T-helper 9 cell (primary cell): Measurements from ENCODE around the gene SKA3.
"Not testable (repeated sequence)": the region's sequence is repeated elsewhere in the genome, so short reads cannot be mapped to it uniquely, and the experiment has no call there.

ENCODE experiments used
- DNase-seq: peaks from one replicate; pipeline ENCODE4 v3.0.0-alpha.2; 2020
- total RNA-seq, 2 donors: gene quantifications; one replicate each; lab custom pipeline; 2026; lab: John Stamatoyannopoulos, UW

SKA3 gene
- 0.24 to 0.35 reads per million in 2 donors for total RNA-seq

DNA sequence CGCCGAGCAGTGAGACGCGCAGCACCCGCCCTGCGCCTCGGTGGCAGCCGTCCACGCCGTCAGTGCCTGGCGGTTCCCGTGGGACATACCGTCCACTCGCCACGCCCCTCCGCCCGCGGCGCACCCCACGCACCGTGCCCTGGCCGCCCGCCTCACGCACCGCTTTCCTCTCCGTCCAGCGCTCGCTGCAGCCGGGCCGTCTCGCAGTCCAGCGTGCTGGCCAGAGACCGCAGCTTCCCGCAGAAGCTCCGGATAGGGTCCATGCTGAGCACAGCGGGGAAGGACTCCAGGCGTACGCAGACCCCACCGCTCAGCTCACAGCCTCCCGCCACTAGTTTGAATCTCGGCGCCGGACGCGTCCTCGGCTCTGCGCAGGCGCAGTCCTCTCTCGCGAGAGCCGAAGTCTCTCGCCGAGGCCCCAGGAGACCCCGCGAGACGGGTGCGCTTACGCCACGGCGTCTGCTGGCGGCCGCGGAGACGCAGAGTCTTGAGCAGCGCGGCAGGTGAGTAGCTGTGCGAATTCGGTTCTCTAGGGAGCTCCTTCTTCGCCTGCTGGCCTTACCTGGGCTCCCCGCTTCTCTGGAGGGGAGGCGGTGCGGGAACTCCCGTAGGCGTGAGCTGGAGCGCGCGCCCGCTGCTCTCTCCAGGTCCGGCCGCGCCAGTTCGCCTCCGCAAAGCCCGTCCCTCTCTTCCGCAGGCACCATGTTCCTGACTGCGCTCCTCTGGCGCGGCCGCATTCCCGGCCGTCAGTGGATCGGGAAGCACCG, at the start of gene SKA3, which contains the start of gene MRPL57:
Gene SKA3 (minus strand): TSS at position 338 of the 767 bp plus-strand sequence. CDS start 75 bp downstream, at position 263.
Gene MRPL57 (plus strand): TSS at position 444 of the 767 bp plus-strand sequence. CDS start 259 bp downstream, at position 703.
- DNase-seq: peak; percentile 89

DNA sequence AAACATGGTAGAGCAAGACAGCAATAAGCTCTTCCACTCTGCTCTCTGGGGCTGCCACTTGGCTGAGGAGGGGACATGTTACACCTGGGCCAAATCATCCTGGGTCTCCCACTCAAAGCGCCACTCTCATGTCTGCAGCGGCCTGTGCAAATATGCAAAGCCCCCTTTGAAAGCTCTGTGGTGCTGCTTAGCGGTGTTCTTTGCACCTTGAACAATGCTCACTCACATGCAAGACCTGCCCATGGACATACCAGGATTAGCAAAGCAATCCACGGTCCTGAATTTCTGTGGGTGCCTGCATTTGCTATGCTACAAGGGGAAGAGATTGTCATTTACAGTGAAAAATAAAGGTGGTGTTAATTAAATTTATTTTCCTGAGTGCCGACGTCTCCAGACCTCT, 48.7 kb upstream of the SKA3 start:
- no peak for DNase-seq

DNA sequence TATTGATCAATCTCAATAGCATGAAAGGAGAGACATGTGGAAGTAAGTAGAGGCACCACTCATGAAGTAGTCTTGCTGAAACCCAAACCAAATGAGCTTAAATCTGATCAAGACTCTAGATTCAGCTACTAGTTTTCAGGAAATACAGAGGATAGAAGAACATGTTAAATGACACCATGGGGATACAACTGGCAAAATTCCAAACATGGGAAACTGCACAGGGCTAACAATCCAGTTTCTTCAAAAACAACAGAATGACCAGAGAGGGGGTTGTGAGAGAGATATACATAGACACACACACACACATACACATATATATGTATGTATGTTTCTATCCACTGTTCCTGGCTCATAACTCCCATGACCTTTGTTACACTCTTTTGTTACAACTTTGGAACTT, 44.9 kb upstream of the SKA3 start:
- DNase-seq: no peak

DNA sequence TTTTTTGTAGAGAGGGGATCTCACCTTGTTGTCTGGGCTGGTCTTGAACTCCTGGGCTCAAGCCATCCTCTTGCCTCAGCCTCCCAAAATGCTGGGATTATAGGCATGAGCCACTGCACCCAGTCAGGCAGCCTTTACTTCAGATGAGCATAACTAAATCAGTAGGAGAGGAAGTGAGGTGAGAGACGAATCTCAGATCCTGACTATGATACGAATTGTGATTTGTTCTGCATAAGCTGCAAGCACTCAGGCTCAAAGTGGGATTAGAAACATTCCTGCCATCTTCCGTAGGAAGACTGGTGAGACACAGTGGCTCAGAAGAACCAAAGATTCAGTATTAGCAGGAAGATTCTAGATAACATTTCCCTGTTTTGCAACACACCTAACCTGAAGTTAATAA, 43.4 kb upstream of the SKA3 start:
- DNase-seq: not testable (repeated sequence)

DNA sequence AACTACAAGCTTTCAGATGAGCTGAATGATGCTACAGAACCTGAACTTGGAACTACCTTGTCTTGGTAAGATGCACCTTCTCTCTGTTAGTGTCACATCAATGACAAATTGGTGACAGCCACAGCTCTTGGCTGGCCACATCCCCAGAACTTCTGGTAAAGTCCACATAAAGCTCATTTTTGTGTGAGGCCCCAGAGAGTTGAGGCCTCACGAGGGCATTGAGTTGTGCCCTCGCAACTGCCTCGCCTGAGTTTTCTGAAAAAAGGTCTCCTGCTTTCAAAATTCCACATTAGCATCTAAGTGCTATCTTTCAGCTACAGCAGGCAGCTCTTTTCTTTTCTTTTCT, 42.7 kb upstream of the SKA3 start:
- DNase-seq: no peak

DNA sequence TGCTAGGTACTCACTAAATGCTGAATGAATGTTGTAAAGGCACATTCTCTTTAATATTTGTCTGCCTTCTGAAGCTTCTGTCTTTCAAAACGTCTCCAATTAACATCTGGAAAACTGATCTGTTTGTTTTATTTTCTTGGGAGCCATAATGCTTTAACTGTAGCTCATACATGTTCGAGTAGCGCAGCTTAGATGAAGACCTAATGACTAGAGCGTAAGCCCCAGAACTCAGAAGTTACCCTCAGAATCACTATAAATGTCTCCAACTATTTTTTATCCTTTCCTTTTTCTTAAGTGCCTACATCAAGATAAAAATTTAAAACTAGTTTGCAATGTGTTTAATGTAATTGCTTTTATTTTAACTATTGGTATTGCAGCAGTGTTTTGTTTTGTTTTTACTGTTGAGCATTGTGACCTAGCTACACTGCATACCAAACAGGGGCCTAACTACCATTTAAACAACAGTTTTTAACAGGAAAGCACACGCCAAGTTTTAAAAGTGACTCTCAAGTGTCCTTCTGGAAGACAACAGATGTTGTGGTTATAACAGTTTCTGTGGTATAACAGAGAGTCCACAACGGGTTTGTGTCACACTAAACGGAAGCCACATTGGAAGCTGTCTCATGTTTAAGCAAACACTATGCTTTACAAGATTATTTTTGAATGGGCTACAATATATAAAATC, 42.1 kb upstream of the SKA3 start:
- no peak for DNase-seq

DNA sequence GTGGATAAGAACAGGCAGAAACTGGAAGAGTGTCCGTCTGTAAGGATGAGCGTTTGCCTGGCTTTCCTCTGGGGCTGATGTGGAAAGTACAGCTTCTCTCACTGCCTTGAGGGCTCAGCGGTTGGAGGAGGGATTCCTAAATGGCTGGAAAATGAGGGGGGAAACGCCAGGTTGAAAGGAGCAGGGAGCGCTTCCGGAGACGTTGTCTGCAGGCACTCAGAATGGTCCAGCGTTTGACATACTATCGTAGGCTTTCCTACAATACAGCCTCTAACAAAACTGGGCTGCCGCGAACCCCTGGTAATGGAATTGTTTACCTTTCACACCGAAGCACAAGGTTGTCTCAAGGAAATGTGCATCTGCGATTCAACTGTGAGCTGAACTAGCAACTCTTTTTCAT, 40.0 kb upstream of the SKA3 start:
- DNase-seq: no peak

DNA sequence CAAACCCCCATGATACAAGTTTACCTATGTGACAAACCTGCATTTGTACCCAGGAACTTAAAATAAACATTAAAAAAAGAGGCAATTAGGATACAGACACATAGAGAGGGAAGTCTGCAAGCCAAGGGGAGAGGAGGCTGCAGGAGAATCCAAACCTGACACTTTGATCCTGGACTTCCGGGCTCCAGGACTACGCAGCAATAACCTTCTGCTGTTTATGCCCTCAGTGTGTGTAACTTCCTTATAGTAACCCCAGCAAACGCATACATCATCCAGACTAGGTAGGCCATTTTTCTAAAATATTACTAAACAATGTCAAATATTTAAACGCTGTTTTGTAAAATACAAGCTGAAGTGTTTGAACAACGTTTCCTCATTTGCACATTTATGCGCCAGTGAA, 39.1 kb upstream of the SKA3 start:
- DNase-seq: not testable (repeated sequence)

DNA sequence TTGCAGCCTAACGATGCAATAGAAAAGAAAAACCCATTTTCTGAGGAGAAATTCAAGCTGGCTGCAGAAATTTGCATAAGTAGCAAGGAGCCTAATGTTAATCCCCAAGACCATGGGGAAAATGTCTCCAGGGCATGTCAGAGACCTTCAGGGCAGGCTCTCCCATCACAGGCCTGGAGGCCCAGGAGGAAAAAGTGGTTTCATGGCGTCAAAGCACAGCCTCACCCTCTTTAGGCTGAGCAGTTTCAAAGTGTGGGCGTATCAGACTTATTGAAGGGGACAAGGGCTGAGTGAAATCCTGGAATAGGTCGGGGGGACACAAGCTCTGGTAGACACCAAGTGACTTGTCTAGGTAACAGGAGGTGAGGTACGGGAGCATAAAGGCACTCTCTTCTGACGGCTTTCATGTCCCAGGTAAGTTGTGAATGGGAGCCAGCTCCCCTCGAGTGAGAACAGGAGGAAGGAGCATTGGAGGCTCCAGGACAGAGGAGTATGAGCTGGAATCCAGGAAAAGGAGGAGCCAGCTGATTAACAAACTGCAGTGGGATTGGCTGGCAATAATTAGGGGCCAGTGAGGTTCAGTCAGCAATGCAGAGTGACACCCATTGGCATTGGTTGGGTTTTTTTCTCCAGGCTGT, 35.9 kb upstream of the SKA3 start:
- no peak for DNase-seq

DNA sequence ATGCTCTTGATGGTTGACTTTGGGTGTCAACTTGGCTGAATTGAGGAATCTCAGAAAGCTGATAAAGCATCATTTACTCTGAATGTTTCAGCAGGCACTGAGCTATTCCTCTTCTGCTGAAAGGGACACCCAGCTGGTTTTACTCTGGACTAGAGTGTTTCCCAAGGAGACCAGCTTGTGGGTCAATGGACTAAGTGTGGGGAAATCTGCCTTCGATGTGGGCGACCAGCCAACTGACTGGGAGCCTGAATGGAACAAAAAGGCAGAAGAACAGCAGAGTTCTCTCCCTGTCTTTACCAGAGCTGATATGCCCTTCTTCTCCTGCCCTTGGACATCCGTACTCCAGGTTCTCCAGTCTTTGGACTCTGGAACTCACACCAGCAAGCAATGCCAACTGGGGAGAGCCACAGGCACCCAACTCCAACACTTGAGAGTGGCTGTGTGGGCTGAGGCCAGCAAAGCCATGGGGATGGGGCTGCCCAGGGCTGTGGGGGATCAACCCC, 32.4 kb upstream of the SKA3 start:
- DNase-seq: no peak

DNA sequence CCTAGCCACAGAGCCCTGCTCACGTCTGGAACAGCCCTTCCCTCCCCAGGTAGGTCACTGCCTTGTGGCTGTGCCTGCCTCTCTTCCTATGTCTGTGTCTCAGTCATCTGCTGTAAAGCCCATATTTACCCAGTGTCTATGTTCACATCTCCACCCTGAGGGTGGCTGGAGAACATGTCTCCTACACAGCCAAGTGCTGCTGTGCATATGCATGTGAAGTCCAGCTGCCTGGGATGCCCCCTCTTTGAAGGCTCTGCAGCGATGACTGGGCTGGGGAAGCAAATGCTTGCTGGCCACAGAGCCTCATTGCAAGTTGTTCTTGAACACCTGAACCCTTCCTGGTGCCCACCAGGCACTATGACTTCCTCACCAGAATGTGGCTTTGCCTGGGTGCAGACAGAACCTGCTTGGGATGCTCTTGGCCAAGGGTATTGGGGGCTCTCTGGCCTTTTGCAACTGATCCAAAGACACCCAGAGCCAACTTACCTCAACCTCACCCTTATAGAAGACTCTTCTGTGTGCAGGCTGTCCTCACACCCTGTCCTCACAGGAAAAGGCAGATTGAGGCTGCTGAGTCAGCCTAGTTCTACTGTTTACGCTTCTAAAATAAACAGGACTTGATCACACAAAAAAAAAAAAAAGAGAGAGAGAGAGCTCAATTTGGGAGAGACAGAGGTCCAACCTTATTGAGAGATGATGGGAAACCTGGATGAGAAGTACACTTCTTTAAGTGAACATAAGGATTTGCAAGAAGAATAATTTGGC, 26.6 kb upstream of the SKA3 start:
- no peak for DNase-seq

DNA sequence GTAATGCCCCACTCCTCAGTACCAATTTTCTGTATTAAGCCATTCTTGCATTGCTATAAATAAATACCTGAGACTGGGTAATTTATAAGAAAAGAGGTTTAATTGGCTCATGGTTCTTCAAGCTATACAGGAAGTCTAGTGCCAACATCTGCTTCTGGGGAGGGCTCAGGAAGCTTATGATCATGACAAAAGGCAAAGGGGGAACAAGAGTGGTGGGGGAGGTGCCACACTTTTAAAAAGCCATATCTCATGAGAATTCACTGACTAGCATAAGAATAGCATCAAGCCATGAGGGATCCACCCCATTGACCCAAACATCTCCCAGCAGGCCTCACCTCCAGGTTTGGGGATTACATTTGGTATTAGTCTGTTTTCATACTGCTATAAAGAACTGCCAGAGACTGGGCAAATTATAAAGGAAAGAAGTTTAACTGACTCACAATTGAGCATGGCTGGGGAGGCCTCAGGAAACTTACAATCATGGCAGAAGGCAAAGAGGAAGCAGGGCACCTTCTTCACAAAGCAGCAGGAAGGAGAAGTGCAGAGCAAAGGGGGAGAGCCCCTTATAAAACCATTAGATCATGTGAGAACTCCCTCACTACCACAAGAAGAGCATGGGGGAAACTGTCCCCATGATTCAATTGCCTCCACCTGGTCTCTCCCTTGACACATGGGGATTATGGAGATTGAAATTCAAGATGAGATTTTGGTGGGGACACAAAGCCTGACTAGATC, 25.3 kb upstream of the SKA3 start:
- not testable (repeated sequence) for DNase-seq

DNA sequence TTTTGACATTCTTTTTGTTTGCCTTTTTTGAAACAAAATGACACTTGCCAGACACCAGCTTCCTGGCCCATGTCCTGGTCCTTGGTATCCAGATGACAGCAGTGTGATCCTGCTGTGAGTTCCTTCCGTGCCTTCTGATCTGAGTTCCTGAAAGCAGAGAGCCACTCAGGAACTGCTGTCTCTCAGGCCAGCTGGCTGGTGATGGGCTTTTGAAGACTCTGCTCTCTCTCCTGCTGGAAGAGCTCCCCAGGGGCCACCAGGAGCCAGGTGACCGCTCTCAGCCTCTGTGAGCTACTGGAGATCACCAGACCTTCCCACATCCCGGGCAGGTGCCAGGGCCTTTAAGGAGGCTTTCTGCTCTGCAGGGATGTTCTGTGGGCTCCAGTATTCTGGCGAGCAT, 22.0 kb upstream of the SKA3 start:
- DNase-seq: not testable (repeated sequence)

DNA sequence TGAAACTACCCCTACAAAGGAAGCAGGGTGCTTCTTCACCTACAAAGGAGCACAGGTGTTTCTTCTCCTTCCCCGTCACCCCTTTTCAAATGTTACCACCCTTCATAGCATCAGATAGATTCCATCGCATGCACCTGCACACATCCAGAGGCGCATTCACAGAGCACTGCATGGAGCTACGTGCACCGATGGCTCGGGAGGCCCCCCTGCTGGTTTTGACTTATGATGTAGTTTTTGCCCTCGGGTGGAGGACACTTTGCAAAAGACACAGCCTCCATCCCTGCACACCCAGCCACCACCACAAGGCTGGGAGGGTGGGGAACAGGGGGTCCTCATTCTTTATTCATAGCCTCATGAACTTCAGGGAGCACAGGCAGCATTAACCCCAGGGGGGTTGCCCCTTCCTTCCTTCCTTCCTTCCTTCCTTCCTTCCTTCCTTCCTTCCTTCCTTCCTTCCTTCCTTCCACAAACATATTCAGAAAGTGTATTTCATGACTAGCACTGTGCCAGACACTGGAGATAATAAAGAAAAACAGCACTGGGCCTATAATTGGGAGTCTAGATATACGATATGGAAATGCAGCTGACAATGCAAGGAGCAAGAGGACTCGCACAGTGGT, 21.4 kb upstream of the SKA3 start:
- not testable (repeated sequence) for DNase-seq

DNA sequence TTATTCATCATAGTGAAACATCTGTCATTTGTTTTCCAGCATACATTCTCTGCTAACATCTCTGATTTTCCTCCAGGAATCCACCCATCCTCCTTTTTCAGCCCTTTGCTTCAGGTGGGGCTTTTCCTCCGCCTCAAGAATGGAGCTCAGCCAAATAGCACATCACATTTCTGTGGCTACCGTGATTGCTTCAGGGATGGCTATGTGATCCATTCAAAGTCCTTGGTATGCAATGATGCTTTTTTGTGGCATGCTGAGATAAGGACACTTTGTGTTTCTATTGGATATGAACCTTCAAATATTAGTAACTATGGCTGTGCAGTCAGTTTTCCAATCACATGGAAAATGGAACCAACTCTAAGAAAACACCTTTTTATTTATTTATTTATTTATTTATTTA, 18.4 kb upstream of the SKA3 start:
- DNase-seq: not testable (repeated sequence)

DNA sequence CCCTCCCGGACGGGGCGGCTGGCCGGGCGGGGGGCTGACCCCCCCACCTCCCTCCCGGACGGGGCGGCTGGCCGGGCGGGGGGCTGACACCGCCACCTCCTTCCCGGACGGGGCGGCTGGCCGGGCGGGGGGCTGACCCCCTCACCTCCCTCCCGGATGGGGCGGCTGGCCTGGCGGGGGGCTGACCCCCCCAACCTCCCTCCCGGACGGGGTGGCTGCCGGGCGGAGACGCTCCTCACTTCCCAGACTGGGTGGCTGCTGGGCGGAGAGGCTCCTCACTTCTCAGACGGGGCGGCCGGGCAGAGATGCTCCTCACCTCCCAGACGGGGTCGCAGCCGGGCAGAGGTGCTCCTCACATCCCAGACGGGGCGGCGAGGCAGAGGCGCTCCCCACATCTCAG, 10.1 kb upstream of the SKA3 start:
- not testable (repeated sequence) for DNase-seq

DNA sequence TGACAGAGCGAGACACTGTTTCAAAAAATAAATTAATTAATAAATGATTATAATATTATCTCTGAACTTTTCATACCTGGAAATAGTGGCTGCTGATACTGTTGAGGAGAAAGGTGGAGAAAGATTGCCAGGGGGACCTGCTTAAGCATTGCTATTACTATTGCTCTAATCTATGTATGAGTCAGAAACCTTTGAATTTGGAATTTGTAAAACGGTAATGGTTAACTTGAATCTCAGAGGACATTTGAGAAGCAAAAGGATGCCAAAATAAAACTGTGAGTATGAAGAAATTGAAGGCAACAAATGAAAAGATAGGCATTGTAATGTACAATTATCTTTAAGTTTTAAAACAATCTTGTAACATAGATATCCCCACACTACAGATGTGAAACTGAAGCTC, 5.3 kb upstream of the SKA3 start:
- DNase-seq: no peak

DNA sequence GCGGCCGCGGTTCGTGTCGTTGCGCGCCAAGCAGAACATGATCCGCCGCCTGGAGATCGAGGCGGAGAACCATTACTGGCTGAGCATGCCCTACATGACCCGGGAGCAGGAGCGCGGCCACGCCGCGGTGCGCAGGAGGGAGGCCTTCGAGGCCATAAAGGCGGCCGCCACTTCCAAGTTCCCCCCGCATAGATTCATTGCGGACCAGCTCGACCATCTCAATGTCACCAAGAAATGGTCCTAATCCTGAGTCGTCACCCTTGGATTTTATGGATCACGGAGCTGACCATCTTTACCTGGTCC, 581 bp upstream of the SKA3 start:
- no peak for DNase-seq

DNA sequence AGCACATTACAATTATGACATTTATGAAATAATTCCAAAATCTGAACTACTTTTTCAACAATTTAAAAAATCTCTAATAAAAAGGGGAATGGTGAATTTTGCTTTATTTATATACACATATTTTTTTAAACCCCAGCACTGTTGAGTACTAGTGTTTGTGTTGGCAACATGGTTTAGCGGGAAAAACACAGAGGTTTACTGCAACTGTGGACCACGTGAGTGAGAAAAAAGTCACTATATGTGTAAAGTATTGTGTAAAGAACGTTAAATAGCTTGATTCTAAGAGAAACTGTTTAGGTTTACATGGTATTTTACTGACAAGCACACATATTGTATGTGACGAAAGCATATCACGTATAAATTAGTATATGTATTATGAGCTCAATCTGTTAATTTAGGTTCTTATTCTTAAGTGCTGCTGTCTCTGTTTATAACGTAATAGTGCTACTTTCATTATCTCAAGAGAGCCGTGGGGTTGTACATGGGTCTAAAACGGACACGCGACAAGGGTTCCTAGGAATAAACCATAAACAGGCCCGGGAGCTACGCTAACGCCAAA, 617 bp downstream of the SKA3 start:
- no peak for DNase-seq

DNA sequence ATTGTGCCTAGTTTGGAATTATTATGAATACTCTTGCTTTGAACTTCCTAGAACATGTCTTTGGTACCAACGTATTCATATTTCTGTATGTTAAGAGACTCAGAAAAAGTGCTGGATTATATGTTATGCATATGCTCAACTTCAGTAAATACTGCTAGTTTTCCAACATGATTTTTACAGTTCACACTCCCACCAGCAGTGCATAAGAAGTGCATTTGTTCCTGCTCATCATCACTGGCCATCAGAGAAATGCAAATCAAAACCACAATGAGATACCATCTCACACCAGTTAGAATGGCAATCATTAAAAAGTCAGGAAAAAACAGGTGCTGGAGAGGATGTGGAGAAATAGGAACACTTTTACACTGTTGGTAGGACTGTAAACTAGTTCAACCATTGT, 2.6 kb downstream of the SKA3 start:
- DNase-seq: not testable (repeated sequence)

DNA sequence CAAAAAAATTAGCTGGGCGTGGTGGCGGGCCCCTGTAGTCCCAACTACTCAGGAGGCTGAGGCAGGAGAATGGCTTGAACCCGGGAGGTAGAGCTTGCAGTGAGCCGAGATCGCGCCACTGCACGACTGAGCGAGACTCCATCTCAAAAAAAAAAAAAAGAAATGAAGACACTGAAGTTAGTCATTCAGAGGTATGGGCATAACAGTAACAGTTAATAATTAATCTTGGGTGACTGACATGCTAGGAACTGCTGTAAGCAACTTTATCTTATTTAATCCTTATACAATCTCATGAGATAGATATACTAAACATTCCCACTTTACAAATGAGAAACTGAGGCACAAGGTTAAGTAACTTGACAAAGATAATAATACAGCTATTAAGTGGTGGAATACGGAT, 4.9 kb downstream of the SKA3 start:
- DNase-seq: no peak
